Posterior cingulate gyrus (tissue), 11 donors: ENCODE measurements around the gene SAPCD1.
"Not testable (repeated sequence)": the region's sequence is repeated elsewhere in the genome, so short reads cannot be mapped to it uniquely, and the experiment has no call there.

ENCODE experiments used
- DNase-seq, 10 donors: peaks; one replicate each; pipeline versions ENCODE4 v3.0.0 to v3.0.0-alpha.2; 2020 to 2021; ENCODE audit warnings: mixed read lengths in 3 of 10
- intact Hi-C: fragments of 100-400 bp; cut with DNase I; formaldehyde crosslinking; loops from one replicate; pipeline ENCODE4 v1.15.1; 2023

The SAPCD1 gene

GRCh38 chr6:31793927-31794245, 31.4 kb downstream of the SAPCD1 start:
- peak in 2 of 10 donors; percentile 55 to 60 for DNase-seq
- intact Hi-C loops: loop anchor here (10.0 kb wide), 3 partner anchors 59 to 249 kb away; partner anchors contain the start of genes ABHD16A, ATP6V1G2, CLIC1 and DDX39B

GRCh38 chr6:31794294-31794865, 31.9 kb downstream of the SAPCD1 start:
- intact Hi-C loops: loop anchor here (10.0 kb wide), 3 partner anchors 60 to 250 kb away; partner anchors contain the start of genes ABHD16A, ATP6V1G2, CLIC1 and DDX39B
- peak in 1 of 10 donors; percentile 1 for DNase-seq

GRCh38 chr6:31794866-31795615, 32.6 kb downstream of the SAPCD1 start:
- DNase-seq: peak in 2 of 10 donors; percentile 64 to 74
- intact Hi-C loops: loop anchor here (5.0 to 10.0 kb wide), 4 partner anchors 37 to 250 kb away; partner anchors contain the start of genes ABHD16A, ATP6V1G2, CLIC1 and DDX39B

GRCh38 chr6:31795616-31796298, 33.3 kb downstream of the SAPCD1 start, which contains the start of gene VARS1:
Gene VARS1, minus strand, starts transcription at chr6:31795752. Its CDS starts 535 bp downstream, at chr6:31795217.
- peak; percentile 77 to 98 (median 87) for DNase-seq
- intact Hi-C loops: loop anchor here (5.0 to 10.0 kb wide), 4 partner anchors 37 to 251 kb away; partner anchors contain the start of genes ABHD16A, ATP6V1G2, CLIC1 and DDX39B

GRCh38 chr6:31796993-31797385, 34.5 kb downstream of the SAPCD1 start:
- intact Hi-C loops: loop anchor here (5.0 to 10.0 kb wide), 4 partner anchors 35 to 252 kb away; partner anchors contain the start of genes ABHD16A, ATP6V1G2, CLIC1 and DDX39B
- DNase-seq: peak in 1 of 10 donors; percentile 3

- intact Hi-C loops: loop anchor here (5.0 to 10.0 kb wide), 4 partner anchors 35 to 253 kb away; partner anchors contain the start of genes ABHD16A, ATP6V1G2, CLIC1 and DDX39B
Measured at GRCh38 chr6:31797588-31797987, 35.1 kb downstream of the SAPCD1 start.

GRCh38 chr6:31799781-31800180, 37.3 kb downstream of the SAPCD1 start:
- peak in 2 of 10 donors; percentile 8 to 49 for DNase-seq
- intact Hi-C loops: loop anchor here (5.0 to 10.0 kb wide), 4 partner anchors 33 to 255 kb away; partner anchors contain the start of genes ABHD16A, ATP6V1G2, CLIC1 and DDX39B

More at GRCh38 chr6:31797588-31797987, 35.1 kb downstream of the SAPCD1 start:
- DNase-seq: peak in 2 of 10 donors; percentile 6 to 15

GRCh38 chr6:31801031-31801927, 38.8 kb downstream of the SAPCD1 start:
- DNase-seq, intact Hi-C loops: not testable (repeated sequence)

GRCh38 chr6:31805939-31806469, 43.5 kb downstream of the SAPCD1 start:
- intact Hi-C loops: no loop called here
- no peak for DNase-seq

- peak; percentile 95 to 99 (median 97) for DNase-seq
- intact Hi-C loops: no loop called here
Measured at GRCh38 chr6:31806470-31807272, 44.2 kb downstream of the SAPCD1 start, which contains the start of gene LSM2. Gene LSM2, minus strand, starts transcription at chr6:31806966. Its CDS starts 209 bp downstream, at chr6:31806757.

- peak in 1 of 10 donors; percentile 6 for DNase-seq
- intact Hi-C loops: not testable (repeated sequence)
Measured at GRCh38 chr6:31808599-31808998, 46.1 kb downstream of the SAPCD1 start.

GRCh38 chr6:31811645-31812044, 49.2 kb downstream of the SAPCD1 start:
- peak in 1 of 10 donors; percentile 36 for DNase-seq
- intact Hi-C loops: no loop called here

- intact Hi-C loops: no loop called here
- peak in 1 of 10 donors; percentile 55 for DNase-seq
Measured at GRCh38 chr6:31813465-31813849, 51.0 kb downstream of the SAPCD1 start.
